Colonic mucosa (tissue), 4 donors: Measurements from ENCODE around the gene LRMDA. TPM values are rescaled to one million over a fixed set of nuclear protein-coding genes. Genes with fewer than 3 reads are reported as not detected.

Source experiments
- DNase-seq: peaks from one replicate; pipeline ENCODE4 v3.0.0-alpha.2; 2020
- H3K27ac ChIP-seq: fragments of 200-600 bp; one replicate; pipeline ENCODE4 v1.8.0; 2021
- H3K27me3 ChIP-seq: fragments of 200-600 bp; one replicate; pipeline ENCODE4 v1.8.0; 2021
- H3K36me3 ChIP-seq: fragments of 200-600 bp; one replicate; pipeline ENCODE4 v1.8.0; 2021
- H3K4me1 ChIP-seq: fragments of 200-600 bp; one replicate; pipeline ENCODE4 v1.8.0; 2021; ENCODE audit warnings: mild to moderate bottlenecking
- H3K4me3 ChIP-seq: fragments of 200-600 bp; one replicate; pipeline ENCODE4 v1.8.0; 2021
- H3K9ac ChIP-seq, 2 donors: one replicate each; pipeline ENCODE4 v1.7.0; 2013; ENCODE audit warnings: control low read depth in 2 of 2, low read depth in 2 of 2, low read length in 2 of 2
- H3K9me3 ChIP-seq: fragments of 200-600 bp; one replicate; pipeline ENCODE4 v1.8.0; 2021
- CTCF ChIP-seq: fragments of 200-600 bp; IDR thresholded peaks from one replicate; pipeline ENCODE4 v1.8.0; 2022; ENCODE audit warnings: antibody characterized with exemption, mild to moderate bottlenecking
- intact Hi-C: fragments of 100-400 bp; cut with DNase I; formaldehyde crosslinking; loops from one replicate; pipeline ENCODE4 v1.14.1; 2022
- total RNA-seq, 2 donors: library from RNA; stranded (reverse); fragmentation: NEBNext Ultra II Directional in 1 of 2; extraction: Animal tissue kit (Norgen Biotek cat#: 25700) in 1 of 2; gene quantifications; one replicate each; pipeline ENCODE4 v1.2.1, GENCODE V29; 2021
- donor health status: healthy.
- donor health status: DM: no; HTN: no; CAD: no.
- donor health status: DM: no; HTN: no; CAD: no.

LRMDA gene
- total RNA-seq, 2 donors from 2014 or later: 2.5 to 5.2 TPM

DNA sequence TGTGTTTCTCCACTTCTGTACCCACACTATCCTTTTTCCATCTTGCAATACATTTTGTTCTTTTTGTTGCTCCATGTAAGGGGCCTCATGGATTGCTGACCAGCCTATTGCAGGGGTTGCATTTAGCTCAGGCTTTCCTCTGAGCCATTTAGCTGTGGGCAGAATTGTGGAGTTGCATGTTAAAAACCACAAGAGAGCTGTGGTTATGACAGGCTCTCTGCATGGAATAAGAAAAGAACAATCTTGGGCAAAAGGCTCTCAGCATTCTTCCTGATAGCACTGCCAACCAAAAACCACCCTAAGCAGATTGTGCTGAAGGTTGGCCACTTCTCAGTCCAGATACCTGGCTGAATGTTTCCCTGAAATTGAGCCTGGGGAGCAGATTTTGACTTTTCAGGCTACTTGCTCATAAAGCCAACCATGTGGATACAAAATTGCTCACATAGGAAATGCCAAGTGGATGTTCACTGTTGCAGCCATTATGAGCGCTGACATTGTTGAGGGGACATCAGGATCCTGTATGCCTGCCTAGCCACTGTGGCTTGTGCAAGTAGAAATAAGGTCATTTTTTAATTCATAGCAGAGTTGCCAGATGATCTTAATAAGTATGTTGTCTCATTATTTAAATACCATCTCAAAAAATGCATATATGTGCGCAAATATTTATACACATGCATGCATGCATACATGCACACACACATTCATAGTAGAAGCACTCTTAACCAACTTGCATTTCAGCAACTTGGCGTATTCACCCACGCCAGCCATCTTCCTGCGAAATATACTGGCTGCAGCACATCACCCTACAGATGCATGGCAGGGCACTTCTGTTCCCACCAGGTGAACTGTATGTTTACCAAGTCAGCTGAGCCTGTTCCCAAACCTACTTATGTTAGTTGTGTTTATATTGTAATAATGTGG, 695.4 kb downstream of the LRMDA start:
- Histone ChIP-seq H3K4me3 (no peak overlapping the region), H3K9me3 (no peaks in the 10 kb centered on the region), H3K4me1 (no peaks in the 10 kb centered on the region), H3K27me3 (no peaks in the 10 kb centered on the region), H3K9ac (no peak overlapping the region), H3K36me3 (no peaks in the 10 kb centered on the region), H3K27ac (no peak overlapping the region)
- no peak for TF ChIP-seq CTCF
- intact Hi-C loops: no loop called here
- no peak for DNase-seq

- no peak overlapping the region for H3K4me3 ChIP-seq
- no peak overlapping the region for H3K9ac ChIP-seq
- H3K27ac ChIP-seq: no peak overlapping the region
- no peaks in the 10 kb centered on the region for H3K9me3 ChIP-seq
- intact Hi-C loops: no loop called here
- H3K27me3 ChIP-seq: no peaks in the 10 kb centered on the region
- no peaks in the 10 kb centered on the region for H3K36me3 ChIP-seq
- no peak for TF ChIP-seq CTCF
- no peak for DNase-seq
- H3K4me1 ChIP-seq: no peaks in the 10 kb centered on the region
Measured at GRCh38 chr10:76127984-76128589, 696.7 kb downstream of the LRMDA start.

GRCh38 chr10:76129213-76129612, 697.8 kb downstream of the LRMDA start:
- no peak for DNase-seq
- no peak for TF ChIP-seq CTCF
- intact Hi-C loops: no loop called here
- Histone ChIP-seq H3K36me3 (no peaks in the 10 kb centered on the region), H3K9ac (no peak overlapping the region), H3K9me3 (no peaks in the 10 kb centered on the region), H3K27ac (no peak overlapping the region), H3K4me3 (no peak overlapping the region), H3K27me3 (no peaks in the 10 kb centered on the region), H3K4me1 (no peaks in the 10 kb centered on the region)

- intact Hi-C loops: no loop called here
Measured at GRCh38 chr10:76130892-76131291, 699.5 kb downstream of the LRMDA start.

More at GRCh38 chr10:76130892-76131291, 699.5 kb downstream of the LRMDA start:
- no peak for TF ChIP-seq CTCF
- DNase-seq: no peak
- H3K4me1 ChIP-seq: no peaks in the 10 kb centered on the region
- no peaks in the 10 kb centered on the region for H3K36me3 ChIP-seq
- H3K27me3 ChIP-seq: no peaks in the 10 kb centered on the region
- no peak overlapping the region for H3K9ac ChIP-seq
- no peak overlapping the region for H3K27ac ChIP-seq
- H3K9me3 ChIP-seq: no peaks in the 10 kb centered on the region
- H3K4me3 ChIP-seq: no peak overlapping the region
